HG03045 (cell line): ENCODE measurements around the gene ZNF266.

Experiments
- ATAC-seq: cut with Tn5 transposase; IDR thresholded peaks from one replicate; pipeline ENCODE4 v1.9.1; 2021; ENCODE audit warnings: mild to moderate bottlenecking, moderate library complexity; ENCODE audit not compliant: unreplicated experiment

The ZNF266 gene

DNA sequence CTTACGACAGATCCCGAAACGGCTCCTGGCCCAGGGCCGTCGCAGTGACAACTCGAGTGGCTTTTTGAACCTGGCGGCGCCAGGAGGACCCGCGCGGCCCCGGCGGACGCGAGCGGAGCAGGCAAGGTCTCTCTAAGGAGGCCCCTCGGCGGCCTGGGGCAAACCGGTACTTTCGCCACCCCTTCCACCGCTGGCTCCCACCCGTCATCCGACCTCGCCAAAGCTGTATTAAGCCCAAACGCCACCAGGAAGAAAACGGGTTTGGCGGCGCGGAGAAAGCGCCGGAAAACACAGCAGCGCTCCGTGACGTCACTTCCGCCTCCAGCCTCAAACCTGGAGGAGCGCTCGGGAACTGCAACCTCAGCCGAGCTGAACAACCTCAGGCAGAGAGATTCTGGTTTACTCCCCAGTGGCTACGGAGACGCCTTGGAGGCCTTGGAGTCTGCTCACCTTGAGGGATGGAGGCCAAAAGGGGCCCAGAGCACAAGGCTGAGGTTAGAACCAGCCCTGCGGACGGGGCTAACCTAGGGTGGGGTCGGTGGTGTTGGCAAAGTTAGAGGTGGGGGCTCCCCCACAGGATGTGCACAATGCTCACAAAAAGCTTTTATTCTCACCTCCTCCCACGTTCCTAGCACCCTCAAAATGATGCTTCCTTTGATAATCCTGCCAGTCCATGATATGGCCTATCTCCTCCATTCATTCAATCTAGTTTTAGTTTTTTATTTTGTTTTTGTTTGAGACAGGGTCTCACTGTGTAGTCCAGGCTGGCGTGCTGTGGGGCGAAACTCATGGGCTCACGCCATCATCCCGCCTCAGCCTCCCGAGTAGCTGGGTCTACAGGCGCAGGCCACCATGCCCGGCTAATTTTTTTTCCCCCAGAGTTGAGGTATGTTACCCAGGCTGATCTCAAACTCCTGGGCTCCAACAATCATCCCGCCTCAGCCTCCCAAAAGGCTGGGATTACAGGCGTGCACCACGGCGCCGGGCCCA is at the start of gene ZNF266:
Gene ZNF266 (minus strand): TSS at position 295 of the 990 bp plus-strand sequence. CDS start 15,484 bp downstream, outside the sequence.
- peak; percentile 85 for ATAC-seq

DNA sequence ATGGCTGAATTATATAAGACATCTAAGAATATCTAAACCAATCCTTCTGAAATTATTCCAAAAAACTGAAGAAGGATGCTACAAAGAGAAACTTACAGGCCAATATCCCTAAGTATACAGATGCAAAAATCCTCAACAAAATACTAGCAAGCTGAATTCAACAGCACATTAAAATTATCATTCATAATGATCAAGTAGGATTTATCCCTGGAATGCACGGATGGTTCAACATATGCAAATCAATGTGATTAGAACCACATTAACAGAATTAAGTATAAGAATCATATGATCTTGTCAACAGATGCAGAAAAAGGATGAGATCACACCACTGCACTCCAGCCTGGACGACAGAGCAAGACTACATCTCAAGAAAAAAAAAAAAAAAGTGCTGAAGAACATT is 49.8 kb upstream of the ZNF266 start:
- no peak for ATAC-seq

DNA sequence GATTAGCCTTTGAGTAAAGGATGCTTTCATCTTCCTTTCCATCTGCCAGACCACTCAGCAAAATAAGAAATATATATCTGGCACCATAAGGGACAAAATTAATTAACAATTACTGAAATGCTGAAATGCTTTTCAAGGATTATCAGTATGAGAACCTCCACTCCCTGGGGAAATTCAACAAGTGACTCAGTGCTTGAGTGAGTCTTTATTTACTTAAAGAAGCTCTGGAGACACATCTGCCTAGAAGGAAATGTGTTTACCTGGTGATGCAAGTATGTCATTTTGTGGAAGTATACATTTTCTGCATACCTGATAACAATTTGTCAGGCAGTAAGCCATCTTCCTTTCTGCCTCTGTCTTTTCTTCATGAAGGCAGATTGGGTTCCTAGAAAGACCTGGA is 39.6 kb upstream of the ZNF266 start:
- ATAC-seq: no peak

DNA sequence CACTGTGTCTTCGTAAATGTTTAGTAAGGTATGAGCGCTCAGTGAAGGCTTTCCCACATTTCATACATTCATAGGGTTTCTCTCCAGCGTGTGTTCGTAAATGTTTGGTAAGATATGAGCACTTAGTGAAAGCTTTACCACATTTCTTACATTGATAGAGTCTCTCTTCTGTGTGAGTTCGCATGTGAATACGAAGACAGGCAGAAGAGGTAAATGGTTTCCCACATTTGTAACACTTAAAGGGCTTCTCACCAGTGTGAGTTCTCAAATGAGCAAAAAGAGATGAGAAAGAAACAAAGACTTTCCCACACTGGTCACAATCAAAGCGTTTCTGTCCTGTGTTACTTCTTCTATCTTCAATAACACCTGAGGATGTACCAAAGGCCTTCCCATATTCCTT is 31.8 kb upstream of the ZNF266 start:
- no peak for ATAC-seq

DNA sequence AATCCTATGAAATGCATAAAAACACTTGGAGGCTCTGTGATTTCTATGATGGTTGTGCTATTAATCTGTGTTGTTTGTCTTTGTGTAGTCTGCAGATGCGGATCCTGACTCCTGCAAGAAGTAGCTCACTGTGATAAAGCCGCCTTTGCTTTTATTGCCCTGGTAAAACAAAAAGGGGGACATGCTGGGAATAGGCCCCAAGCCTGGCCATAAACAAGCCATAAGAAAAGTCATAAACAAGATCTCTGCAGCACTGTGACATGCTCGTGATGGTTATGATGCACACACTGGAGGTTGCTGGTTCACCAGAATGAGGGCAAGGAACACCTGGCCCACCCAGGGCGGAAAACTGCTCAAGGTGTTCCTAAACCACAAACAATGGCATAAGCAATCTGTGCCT is 26.6 kb upstream of the ZNF266 start:
- no peak for ATAC-seq

DNA sequence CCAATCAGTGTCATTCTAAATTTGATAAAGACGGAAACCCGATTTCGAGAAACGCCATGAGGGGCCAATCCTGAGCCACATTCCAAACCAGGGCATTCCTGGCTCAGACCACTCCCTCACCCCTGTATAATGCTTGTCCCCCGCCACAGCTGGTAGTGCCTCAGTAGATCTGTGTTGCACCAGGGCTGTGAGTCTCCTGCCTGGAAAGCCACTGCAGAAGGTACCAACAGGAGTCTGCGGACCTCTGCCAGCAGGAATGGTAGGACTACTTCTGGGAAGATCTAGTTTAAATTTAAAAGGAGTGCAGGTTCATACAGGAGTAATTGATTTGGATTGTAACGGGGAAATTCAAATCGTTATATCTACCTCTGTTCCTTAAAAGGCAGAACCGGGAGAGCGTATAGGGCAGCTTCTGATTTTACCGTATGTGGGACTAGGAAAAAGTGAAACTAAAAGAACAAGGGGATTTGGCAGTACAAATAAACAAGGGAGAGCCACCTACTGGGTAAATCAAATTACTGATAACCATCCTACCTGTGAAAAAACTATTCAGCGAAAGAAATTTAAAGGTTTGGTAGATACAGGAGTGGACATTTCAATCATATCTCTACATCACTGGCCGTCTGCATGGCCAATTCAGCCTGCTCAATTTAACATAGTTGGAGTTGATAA is 20.8 kb upstream of the ZNF266 start:
- no peak for ATAC-seq

DNA sequence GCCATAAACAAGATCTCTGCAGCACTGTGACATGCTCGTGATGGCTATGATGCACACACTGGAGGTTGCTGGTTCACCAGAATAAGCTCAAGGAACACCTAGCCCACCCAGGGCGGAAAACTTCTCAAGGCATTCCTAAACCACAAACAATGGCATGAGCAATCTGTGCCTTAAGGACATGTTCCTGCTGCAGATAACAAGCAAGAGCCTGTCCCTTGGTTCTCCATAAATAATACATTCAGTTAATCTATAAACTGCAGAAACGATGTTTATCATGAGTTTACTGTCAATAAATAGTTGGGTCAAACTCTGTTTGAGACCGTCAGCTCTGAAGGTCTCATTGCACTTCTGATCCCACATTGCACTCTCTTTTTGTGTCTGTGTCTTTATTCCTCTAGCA is 18.6 kb upstream of the ZNF266 start:
- ATAC-seq: no peak

DNA sequence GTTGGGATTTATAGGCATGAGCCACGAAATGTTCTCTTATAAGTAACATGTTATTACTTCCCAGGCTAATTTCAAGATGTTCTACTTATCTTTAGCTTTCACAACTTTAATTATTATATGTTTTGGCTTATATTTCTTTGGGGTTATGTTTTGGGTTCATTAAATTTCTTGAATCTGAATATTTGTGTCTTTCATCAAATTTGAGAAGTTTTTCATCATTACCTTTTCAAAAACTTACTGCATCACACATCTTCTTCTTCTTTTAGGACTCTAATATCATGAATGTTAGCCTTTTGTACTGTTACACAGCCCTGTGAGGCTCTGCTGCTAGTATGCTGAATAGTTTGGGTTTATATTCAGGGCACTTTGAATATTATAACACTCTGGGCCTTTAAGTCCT is 9.7 kb upstream of the ZNF266 start:
- ATAC-seq: no peak

DNA sequence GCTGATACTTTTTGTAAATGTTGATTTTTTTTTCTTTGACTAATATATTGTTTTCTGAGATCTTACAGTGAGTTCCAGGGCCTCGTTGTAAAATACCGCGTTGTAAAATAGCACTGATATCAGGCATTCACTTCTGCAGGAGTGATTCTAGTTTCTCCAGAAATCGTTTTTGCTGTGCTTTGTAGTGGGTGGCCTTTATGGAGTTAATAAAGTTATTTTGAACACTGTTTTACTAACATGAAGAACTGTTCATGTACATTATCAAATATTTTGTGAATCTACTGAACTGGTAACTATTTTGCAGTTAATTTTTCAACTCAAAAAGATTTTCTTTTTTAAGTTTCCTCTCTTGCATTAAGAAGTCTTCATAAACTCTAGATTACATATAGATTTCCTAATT is 985 bp upstream of the ZNF266 start:
- no peak for ATAC-seq

DNA sequence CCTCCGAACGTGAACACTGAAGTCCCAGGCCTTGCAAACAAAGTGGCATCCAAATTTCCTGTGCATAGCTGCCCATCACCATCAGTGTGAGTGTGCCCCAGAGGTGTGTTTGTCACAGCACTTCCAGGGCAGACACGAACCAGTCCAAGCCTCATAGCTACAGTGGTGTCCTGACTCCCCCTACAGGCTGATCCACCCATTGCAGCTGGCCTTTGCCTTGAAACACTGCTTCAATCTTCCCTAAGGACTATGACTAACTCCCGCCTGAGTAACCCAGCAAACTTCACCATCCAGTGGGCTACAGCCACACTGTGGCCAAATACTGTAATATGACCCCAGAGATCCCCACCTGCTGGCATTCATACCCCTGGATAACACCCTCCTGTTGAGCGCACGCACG is 3.9 kb downstream of the ZNF266 start:
- no peak for ATAC-seq

DNA sequence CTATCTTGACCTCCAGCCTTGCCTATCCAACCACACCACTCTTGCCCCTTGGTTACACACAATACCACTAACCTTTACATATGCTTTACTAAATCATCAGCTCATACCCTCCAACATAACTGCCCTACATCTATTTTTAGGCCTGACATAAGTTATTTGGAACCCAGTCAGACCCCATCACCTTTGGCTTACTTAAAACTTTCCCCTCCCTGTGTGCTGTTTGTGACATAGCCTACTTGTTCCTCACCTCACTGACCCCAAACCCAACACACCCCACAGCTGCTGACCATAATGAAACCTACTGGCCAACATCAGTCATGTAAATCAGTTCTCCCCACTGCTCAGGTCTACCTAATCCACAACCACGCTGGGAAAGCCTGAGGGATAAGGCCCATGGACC is 4.9 kb downstream of the ZNF266 start:
- no peak for ATAC-seq

DNA sequence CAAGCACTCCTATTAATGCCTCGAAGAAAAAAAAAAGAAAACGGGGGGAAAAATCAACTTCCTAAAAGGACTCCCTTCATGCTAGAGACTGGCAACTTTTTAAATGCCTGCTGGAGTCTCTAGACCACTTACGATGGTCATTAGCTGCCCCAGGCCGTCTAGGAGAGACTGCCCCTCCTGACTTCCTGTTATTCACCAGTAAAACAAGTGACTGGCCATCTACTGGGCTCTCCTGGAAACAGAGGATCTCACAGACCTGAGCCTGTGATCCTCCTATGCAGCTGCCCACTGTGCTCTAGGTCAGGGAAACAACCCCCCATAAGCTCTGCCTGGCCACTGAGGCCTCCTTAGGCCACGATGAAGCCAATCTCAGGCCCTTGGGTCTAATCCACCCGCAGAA is 7.4 kb downstream of the ZNF266 start:
- no peak for ATAC-seq

DNA sequence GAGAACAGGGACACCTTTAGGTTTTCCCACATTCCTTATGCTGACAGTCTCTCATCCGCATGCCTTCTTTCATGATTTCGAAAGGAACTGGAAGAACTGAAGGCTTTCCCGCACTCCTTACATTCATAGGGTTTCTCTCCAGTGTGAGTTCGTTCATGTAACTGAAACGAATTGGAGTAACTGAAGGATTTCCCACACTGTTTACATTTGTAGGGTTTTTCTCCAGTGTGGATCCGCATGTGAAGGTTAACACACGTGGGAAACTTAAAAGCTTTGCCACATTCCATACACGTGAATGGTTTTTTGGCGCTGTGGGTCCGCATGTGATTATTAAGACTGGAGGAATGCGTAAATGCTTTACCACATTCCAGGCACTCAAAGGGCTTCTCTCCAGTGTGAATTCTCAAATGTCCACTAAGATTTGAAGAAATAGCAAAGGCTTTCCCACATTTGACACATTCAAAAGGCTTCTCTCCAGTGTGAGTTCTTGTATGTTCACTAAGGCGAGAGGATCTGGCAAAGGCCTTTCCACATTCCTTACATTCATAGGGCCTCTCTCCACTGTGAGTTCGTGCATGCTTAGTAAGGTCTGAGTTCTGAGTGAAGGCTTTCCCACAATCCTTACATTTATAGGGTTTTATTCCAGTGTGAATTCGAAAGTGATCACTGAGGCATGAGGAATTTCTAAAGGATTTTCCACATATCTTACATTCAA is 22.0 kb downstream of the ZNF266 start:
- no peak for ATAC-seq

DNA sequence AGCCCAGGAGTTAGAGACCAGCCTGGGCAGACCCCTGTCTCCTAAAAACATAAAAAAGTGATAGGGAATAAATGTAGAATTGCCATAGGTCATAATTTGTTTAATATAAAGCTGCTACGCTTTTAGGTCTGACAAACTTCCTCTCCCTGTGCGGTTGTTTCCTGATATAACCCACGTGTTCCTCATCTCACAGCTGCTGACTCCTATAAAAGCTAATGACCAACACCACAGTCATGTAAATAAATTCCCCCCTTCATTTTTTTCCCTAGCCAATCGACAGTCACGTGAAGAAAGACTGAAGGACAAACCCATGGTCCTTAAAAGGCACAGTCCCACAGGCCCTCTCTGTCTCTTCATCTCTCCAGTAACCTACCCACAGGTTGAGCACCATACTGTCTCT is 27.5 kb downstream of the ZNF266 start:
- no peak for ATAC-seq

DNA sequence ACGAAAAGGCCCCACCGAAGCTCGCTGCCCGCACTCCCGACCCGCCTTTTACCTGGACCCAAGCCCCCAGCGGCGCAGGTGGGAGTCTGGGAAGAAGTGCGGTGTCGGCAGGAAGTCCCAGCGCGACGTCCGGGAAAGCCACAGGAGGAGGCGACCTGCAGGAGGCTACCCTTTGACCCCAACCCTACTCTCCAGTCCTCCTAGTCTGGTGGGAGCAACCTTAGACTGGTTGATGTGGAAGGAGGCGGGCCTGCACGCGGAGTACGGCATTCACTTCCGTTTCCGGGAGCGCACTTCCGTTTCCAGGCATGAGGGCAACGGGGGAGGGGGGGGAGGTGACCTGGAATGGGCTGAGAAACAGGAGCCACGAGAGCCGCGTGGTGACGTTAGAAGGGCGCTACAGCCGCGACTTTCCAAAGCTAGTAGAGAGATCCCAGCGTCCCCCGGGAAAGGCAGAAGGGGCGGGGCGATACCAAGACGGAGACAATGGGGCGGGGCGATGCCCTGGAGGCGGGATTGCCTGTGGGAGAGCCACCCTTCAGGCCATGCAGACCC is 28.5 kb downstream of the ZNF266 start:
- no peak for ATAC-seq

DNA sequence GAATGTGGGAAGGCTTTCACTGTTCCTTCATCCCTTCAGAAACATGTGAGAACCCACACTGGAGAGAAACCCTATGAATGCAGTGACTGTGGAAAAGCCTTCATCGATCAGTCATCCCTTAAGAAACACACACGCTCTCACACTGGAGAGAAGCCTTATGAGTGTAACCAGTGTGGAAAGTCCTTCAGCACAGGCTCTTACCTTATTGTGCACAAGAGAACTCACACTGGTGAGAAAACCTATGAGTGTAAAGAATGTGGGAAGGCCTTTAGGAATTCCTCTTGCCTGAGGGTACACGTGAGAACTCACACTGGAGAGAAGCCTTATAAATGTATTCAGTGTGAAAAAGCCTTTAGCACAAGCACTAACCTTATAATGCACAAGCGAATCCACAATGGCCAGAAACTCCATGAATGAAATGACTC is 54.0 kb downstream of the ZNF266 start:
- no peak for ATAC-seq

DNA sequence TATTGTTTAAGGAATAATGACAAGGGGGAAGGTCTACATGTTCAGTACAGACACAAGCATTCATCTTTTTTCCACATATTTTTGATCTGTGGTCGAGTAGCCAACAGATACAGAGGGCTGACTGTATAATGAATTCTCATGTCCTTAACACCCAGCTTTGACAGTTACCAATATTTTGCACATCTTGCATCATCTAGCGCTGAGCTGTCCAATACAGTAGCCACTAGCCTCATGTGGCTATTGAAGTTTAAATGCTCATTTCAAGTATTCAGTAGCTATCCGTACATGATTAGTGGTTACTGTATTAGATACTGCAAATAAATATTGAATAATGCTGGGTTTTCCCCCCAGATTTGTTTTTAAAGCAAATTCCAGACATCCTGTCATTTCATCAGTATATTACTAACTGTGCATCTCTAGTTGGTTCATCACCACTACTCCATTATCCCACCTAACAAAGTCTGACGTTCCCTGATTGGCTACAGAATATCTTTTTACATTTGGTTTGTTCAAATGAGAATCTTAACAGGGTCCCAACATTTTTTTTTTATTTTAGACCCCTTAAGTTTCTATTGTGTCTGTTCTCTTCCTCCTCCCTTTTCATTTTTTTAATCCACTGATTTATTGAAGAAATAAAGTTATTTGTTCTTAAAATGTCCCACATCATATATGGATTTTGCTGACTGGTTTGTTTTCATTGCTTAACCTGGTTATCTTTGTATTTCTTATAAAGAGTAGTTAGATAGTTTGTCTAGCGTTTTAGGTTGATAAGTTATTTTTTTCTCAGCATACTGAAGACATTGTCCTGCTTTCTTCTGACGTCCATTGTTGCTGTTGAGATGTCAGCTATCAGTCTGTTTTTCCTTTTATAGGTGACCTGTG is 64.4 kb downstream of the ZNF266 start:
- ATAC-seq: no peak

DNA sequence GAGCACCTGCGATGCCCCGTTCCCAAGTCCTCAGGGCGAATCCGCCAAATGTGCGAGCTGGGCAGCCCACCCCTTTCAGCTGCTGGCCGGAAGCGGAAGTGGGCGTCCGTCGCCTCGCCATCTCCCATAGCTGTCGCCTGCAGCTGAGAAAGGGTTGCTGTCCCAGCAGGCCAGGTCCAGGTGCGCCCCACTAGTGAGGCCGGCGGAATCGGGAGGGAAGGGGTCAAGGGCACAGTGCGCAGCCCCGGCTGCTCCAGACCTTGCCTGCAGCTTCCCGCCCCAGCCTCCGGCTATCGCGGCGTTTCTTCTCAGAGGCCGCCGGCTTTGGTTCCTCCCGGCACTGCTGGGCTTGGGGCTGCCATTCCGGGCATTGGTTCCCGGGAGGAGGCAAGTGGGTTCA is 72.5 kb downstream of the ZNF266 start, which contains the start of gene ZNF177:
Gene ZNF177 (plus strand): TSS at position 109 of the 400 bp plus-strand sequence. CDS start 15,299 bp downstream, outside the sequence.
- ATAC-seq: no peak
